GM12864 (cell line): ENCODE results near the gene PRR33.

Experiments used
- DNase-seq: peaks from one replicate; pipeline ENCODE4 v3.0.0-alpha.2; 2011; ENCODE audit warnings: low read depth
- H3K4me3 ChIP-seq: 2 replicates; pipeline ENCODE4 v1.5.1; 2011; ENCODE audit warnings: mild to moderate bottlenecking, low read depth, low read length, control low read depth
- CTCF ChIP-seq: IDR thresholded peaks from 2 replicates; pipeline ENCODE4 v1.5.1; 2011; ENCODE audit warnings: low read depth, mild to moderate bottlenecking, moderate library complexity, low read length, control low read depth, inconsistent platforms; ENCODE audit errors: missing control alignments

Gene PRR33

GRCh38 chr11:1838426-1839144, 53.1 kb downstream of the PRR33 start, which contains the start of gene TNNI2:
Gene TNNI2, plus strand, starts transcription at chr11:1838981. Its CDS starts 716 bp downstream, at chr11:1839697.
- DNase-seq = no peak
- TF ChIP-seq CTCF = no peak
- H3K4me3 ChIP-seq = no peak within 1 kb of the TSS
